ENCODE data around the gene XYLT1. TPM values are rescaled to one million over a fixed set of nuclear protein-coding genes. Genes with fewer than 3 reads are reported as not detected.

Gene XYLT1
- total RNA-seq, 6 experiments from 2014 or later, result 22.0 to 51.1 (median 27.5) TPM

- DNase-seq, result no peak
- Mint-ChIP-seq H3K4me3 (no peak overlapping the region), H3K36me3 (ENCODE audit: low read depth) (no peaks in the 10 kb centered on the region), H3K27me3 (ENCODE audit: insufficient read depth) (no peaks in the 10 kb centered on the region), H3K27ac (no peak overlapping the region), H3K4me1 (ENCODE audit: low read depth) (peaks cover 44% of the 10 kb centered on the region), H3K9me3 (no peaks in the 10 kb centered on the region)
- no peak for TF ChIP-seq CTCF (IDR thresholded peaks at IDR 0.05)
Observed at GRCh38 chr16:17357307-17358062, 113.3 kb downstream of the XYLT1 start.

- H3K4me1 Mint-ChIP-seq (ENCODE audit: low read depth), result peaks cover 39% of the 10 kb centered on the region
- H3K27ac Mint-ChIP-seq, result no peak overlapping the region
- no peak for DNase-seq
- no peaks in the 10 kb centered on the region for H3K36me3 Mint-ChIP-seq (ENCODE audit: low read depth)
- no peak overlapping the region for H3K4me3 Mint-ChIP-seq
- no peaks in the 10 kb centered on the region for H3K27me3 Mint-ChIP-seq (ENCODE audit: insufficient read depth)
- no peaks in the 10 kb centered on the region for H3K9me3 Mint-ChIP-seq
- no peak for TF ChIP-seq CTCF (IDR thresholded peaks at IDR 0.05)
Observed at GRCh38 chr16:17356243-17356933, 114.4 kb downstream of the XYLT1 start.

- H3K9me3 Mint-ChIP-seq, result no peaks in the 10 kb centered on the region
- no peak overlapping the region for H3K27ac Mint-ChIP-seq
- no peaks in the 10 kb centered on the region for H3K27me3 Mint-ChIP-seq (ENCODE audit: insufficient read depth)
- H3K4me3 Mint-ChIP-seq, result no peak overlapping the region
- H3K36me3 Mint-ChIP-seq (ENCODE audit: low read depth), result no peaks in the 10 kb centered on the region; the same call in 1 of the 2 replicates
- H3K4me1 Mint-ChIP-seq (ENCODE audit: low read depth), result peaks cover 38% of the 10 kb centered on the region
- DNase-seq, result no peak
- no peak for TF ChIP-seq CTCF (IDR thresholded peaks at IDR 0.05)
Observed at GRCh38 chr16:17354685-17355084, 116.1 kb downstream of the XYLT1 start.

- Mint-ChIP-seq H3K36me3 (ENCODE audit: low read depth) (no peaks in the 10 kb centered on the region; the same call in 1 of the 2 replicates), H3K4me3 (no peak overlapping the region), H3K9me3 (no peaks in the 10 kb centered on the region), H3K27me3 (ENCODE audit: insufficient read depth) (no peaks in the 10 kb centered on the region), H3K4me1 (ENCODE audit: low read depth) (peaks cover 32% of the 10 kb centered on the region), H3K27ac (no peak overlapping the region)
- TF ChIP-seq CTCF (IDR thresholded peaks at IDR 0.05), result no peak
- DNase-seq, result no peak
Observed at GRCh38 chr16:17354141-17354601, 116.6 kb downstream of the XYLT1 start.

- Mint-ChIP-seq H3K36me3 (ENCODE audit: low read depth) (no peaks in the 10 kb centered on the region; the same call in 1 of the 2 replicates), H3K9me3 (no peaks in the 10 kb centered on the region), H3K4me3 (no peak overlapping the region), H3K27me3 (ENCODE audit: insufficient read depth) (no peaks in the 10 kb centered on the region), H3K27ac (no peak overlapping the region), H3K4me1 (ENCODE audit: low read depth) (peaks cover 26% of the 10 kb centered on the region)
- DNase-seq, result no peak
- no peak for TF ChIP-seq CTCF (IDR thresholded peaks at IDR 0.05)
Observed at GRCh38 chr16:17353561-17353960, 117.2 kb downstream of the XYLT1 start.

Measured in HFFc6 (cell line).